Calu3 (cell line): ENCODE data around the gene VIL1. TPM values are rescaled to one million over a fixed set of nuclear protein-coding genes. Genes with fewer than 3 reads are reported as not detected.

Experiments used
- BruUV-seq: library from RNA; stranded (reverse); fragments of 400-500 nt; replicated peaks from 2 replicates; lab custom pipeline; 2021; lab: Mats Ljungman, UMichigan
- CTCF ChIA-PET: fragments of 300-600 bp; sonication (Branson Sonifier 250); formaldehyde crosslinking; loops from one replicate; lab custom pipeline; 2022; ENCODE audit warnings: antibody characterized with exemption; lab: Charles Lee
- DNase-seq: peaks from one replicate; pipeline ENCODE4 v3.0.0; 2022
- H3K27ac Mint-ChIP-seq: one replicate; pipeline ENCODE4 v1.8.0; 2022; ENCODE audit warnings: mixed read lengths; ENCODE audit not compliant: unreplicated experiment
- H3K27me3 Mint-ChIP-seq: one replicate; pipeline ENCODE4 v1.8.0; 2022; ENCODE audit warnings: mixed read lengths; ENCODE audit not compliant: unreplicated experiment
- H3K36me3 Mint-ChIP-seq: one replicate; pipeline ENCODE4 v1.8.0; 2022; ENCODE audit warnings: mild to moderate bottlenecking, moderate library complexity, mixed read lengths; ENCODE audit not compliant: insufficient read depth, unreplicated experiment
- H3K4me1 Mint-ChIP-seq: one replicate; pipeline ENCODE4 v1.8.0; 2022; ENCODE audit warnings: mild to moderate bottlenecking, low read depth, mixed read lengths; ENCODE audit not compliant: unreplicated experiment
- H3K4me3 Mint-ChIP-seq: one replicate; pipeline ENCODE4 v1.8.0; 2022; ENCODE audit warnings: mild to moderate bottlenecking, low read depth, moderate library complexity, mixed read lengths; ENCODE audit not compliant: unreplicated experiment
- H3K9me3 Mint-ChIP-seq: one replicate; pipeline ENCODE4 v1.8.0; 2022; ENCODE audit warnings: low read depth, mixed read lengths; ENCODE audit not compliant: unreplicated experiment
- intact Hi-C: fragments of 100-400 bp; cut with micrococcal nuclease; formaldehyde crosslinking; loops from one replicate; pipeline ENCODE4 v1.10.0; 2022; ENCODE audit not compliant: unreplicated experiment
- total RNA-seq: library from RNA; stranded (reverse); gene quantifications from 2 replicates; pipeline ENCODE4 v1.2.3, GENCODE V29; 2022
- TF ChIP-seq, protein P1 (sequence below): fragments of 200-600 bp; IDR thresholded peaks from one replicate; pipeline ENCODE4 v1.8.0; 2022; ENCODE audit warnings: antibody characterized with exemption; ENCODE audit not compliant: unreplicated experiment

VIL1 gene
- total RNA-seq, 1 experiment from 2014 or later = 9.0 TPM

DNA sequence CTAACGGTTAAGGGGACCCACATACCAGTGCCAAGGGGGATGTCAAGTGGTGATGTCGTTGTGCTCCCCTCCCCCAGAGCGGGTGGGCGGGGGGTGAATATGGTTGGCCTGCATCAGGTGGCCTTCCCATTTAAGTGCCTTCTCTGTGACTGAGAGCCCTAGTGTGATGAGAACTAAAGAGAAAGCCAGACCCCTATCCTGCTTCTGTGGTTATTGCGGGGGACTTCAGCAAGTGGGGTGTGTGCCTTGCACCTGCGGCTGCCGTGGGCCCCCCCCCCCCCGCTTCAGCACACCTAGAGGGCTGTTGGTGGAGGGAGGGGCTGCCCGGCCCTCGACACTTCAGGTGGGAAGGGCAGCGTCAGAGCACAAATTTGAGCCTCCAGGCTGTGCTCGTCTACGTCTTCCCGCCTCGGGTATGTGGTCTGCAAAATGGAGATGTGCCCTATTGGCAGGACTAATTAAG lies 13.1 kb upstream of the VIL1 start:
- H3K36me3 Mint-ChIP-seq = peaks cover 57% of the 10 kb centered on the region
- CTCF ChIA-PET = interaction anchor here (0.7 to 0.9 kb wide), 2 partner anchors 59 to 118 kb away, joined by 3 read pairs; no protein-coding TSS in a partner anchor
- intact Hi-C loops = loop anchor here (2.0 kb wide), 2 partner anchors 61 to 243 kb away; no protein-coding TSS in a partner anchor
- peak overlapping the region; percentile 96 for H3K27ac Mint-ChIP-seq
- no TSS peak for BruUV-seq
- peaks cover 31% of the 10 kb centered on the region for H3K4me1 Mint-ChIP-seq
- DNase-seq = no peak
- no peaks in the 10 kb centered on the region for H3K9me3 Mint-ChIP-seq
- no peaks in the 10 kb centered on the region for H3K27me3 Mint-ChIP-seq
- H3K4me3 Mint-ChIP-seq = peak overlapping the region; percentile 70
- TF ChIP-seq, protein P1, sequence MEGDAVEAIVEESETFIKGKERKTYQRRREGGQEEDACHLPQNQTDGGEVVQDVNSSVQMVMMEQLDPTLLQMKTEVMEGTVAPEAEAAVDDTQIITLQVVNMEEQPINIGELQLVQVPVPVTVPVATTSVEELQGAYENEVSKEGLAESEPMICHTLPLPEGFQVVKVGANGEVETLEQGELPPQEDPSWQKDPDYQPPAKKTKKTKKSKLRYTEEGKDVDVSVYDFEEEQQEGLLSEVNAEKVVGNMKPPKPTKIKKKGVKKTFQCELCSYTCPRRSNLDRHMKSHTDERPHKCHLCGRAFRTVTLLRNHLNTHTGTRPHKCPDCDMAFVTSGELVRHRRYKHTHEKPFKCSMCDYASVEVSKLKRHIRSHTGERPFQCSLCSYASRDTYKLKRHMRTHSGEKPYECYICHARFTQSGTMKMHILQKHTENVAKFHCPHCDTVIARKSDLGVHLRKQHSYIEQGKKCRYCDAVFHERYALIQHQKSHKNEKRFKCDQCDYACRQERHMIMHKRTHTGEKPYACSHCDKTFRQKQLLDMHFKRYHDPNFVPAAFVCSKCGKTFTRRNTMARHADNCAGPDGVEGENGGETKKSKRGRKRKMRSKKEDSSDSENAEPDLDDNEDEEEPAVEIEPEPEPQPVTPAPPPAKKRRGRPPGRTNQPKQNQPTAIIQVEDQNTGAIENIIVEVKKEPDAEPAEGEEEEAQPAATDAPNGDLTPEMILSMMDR = no peak

DNA sequence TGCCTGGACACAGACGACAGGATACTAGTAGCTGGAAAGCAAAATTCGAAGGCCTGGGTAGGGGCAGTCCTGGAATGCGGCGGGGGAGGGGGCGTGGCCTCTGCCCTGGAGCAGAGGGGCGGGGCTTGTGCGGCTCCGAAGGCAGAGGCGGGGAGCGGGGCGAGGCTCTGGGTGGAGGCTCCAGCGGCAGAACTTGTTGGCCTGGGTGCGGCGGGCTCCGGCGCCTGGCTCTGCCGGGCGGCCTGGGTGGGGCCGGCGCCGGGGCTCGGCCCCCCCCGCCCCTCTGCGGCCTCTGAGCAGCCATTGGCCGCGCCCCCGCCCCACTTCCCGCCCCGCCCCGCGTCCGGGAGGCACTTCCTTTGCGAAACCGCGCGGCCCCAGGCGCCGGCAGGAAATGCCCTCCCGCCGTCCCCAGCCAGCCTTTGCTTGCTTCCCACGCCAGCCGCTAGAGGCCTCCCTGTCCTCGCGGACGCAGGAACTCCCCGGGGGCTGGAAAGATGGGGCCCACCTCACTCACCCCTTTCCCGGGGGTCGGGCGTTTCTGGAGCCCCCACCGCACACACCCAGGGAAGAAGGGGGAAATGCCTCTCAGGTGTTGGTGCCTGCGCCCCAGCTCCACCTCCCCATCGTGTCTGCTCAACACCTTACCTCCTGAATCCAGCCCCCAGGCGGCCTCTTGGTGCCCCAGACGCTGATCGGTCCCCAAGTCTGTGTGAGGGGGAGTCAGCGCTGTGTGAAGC lies 12.5 kb upstream of the VIL1 start:
- Mint-ChIP-seq H3K27me3 (no peaks in the 10 kb centered on the region), H3K27ac (peak overlapping the region; percentile 96), H3K36me3 (peaks cover 58% of the 10 kb centered on the region), H3K4me1 (peaks cover 31% of the 10 kb centered on the region), H3K9me3 (no peaks in the 10 kb centered on the region), H3K4me3 (peak overlapping the region; percentile 70)
- no TSS peak for BruUV-seq
- peak; percentile 97 for DNase-seq
- CTCF ChIA-PET = interaction anchor here (0.7 to 1.0 kb wide), 4 partner anchors 42 to 119 kb away, joined by 3 to 8 read pairs (median 3); no protein-coding TSS in a partner anchor
- intact Hi-C loops = loop anchor here (2.0 kb wide), 2 partner anchors 60 to 242 kb away; no protein-coding TSS in a partner anchor
- TF ChIP-seq, protein P1 = peak; percentile 80

DNA sequence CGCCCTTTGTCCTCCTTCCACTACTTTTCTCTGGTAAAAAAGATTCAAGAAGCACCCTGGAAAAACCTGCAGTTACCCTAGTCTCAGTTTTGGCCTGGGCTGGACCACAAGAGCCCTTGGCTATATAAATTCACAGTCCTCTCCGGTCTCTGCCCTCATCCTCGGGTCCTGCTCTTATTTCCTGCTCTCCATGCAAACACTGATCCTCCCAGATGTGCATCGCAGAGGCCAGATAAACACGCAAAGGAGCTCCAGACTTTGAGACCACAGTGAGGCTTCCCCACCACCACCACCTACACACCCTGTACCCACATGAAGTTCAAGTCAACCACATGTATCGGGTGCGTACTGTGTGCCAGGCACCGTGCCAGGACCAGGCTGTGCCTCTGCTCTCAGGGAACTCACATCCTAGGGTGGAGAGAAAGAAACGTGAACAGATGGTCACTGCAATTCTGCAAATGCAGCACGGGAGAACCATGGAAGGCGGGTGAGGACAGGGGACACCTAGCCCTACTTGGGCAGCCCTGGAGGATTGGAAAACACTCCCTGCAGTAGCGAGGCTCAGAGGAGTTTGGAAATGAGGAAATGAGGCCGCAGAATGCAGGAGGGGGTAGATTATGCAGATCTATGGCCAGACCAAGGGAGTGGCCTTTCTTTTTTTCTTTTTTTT lies 11.8 kb upstream of the VIL1 start:
- Mint-ChIP-seq H3K4me3 (peak overlapping the region; percentile 70), H3K4me1 (peaks cover 31% of the 10 kb centered on the region), H3K9me3 (no peaks in the 10 kb centered on the region), H3K27me3 (no peaks in the 10 kb centered on the region), H3K36me3 (peaks cover 58% of the 10 kb centered on the region), H3K27ac (peak overlapping the region; percentile 96)
- no peak for DNase-seq
- TF ChIP-seq, protein P1 = no peak
- intact Hi-C loops = loop anchor here (2.0 kb wide), 2 partner anchors 60 to 242 kb away; no protein-coding TSS in a partner anchor
- CTCF ChIA-PET = interaction anchor here (0.7 to 1.0 kb wide), 2 partner anchors 43 to 59 kb away, joined by 3 to 8 read pairs; no protein-coding TSS in a partner anchor
- no TSS peak for BruUV-seq

DNA sequence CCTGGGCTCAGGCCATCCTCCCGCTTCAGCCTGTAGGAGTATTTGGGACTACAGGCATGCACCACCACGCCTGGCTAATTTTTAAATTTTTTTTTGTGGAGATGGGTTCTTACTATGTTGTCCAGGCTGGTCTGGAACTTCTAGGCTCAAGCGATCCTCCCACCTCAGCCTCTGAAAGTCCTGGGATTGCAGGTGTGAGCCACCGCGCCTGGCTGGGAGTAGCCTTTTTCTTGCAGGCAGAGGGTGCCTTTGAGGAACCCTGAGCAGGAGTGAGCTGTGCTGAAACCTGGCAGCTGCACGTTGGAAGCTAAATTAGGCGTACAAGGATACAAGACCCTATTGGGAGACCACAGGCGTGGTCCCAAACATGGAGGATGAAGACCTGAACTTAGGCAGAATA lies 11.2 kb upstream of the VIL1 start:
- BruUV-seq = no TSS peak
- H3K27ac Mint-ChIP-seq = peak overlapping the region; percentile 96
- TF ChIP-seq, protein P1 = no peak
- no peaks in the 10 kb centered on the region for H3K9me3 Mint-ChIP-seq
- H3K27me3 Mint-ChIP-seq = no peaks in the 10 kb centered on the region
- H3K4me3 Mint-ChIP-seq = peak overlapping the region; percentile 22
- peaks cover 53% of the 10 kb centered on the region for H3K36me3 Mint-ChIP-seq
- no peak for DNase-seq
- peaks cover 31% of the 10 kb centered on the region for H3K4me1 Mint-ChIP-seq
- intact Hi-C loops = loop anchor here (2.0 kb wide), 2 partner anchors 59 to 241 kb away; no protein-coding TSS in a partner anchor
- CTCF ChIA-PET = no interaction called here
